Vagina (tissue), 2 donors: ENCODE measurements around the gene SUDS3. TPM values are rescaled to one million over a fixed set of nuclear protein-coding genes. Genes with fewer than 3 reads are reported as not detected.

Source experiments
- DNase-seq, 2 donors: peaks; one replicate each; pipeline ENCODE4 v3.0.0-alpha.2; 2017; ENCODE audit errors: extremely low spot score in 2 of 2
- H3K27ac ChIP-seq: fragments of 200-600 bp; sonication (generic); one replicate; pipeline ENCODE4 v1.5.1; 2019
- H3K27me3 ChIP-seq: fragments of 200-600 bp; sonication (generic); one replicate; pipeline ENCODE4 v1.5.1; 2019
- H3K36me3 ChIP-seq, 2 donors: fragments of 200-600 bp; sonication (generic); one replicate each; pipeline ENCODE4 v1.5.1; 2017 to 2019
- H3K4me1 ChIP-seq: fragments of 200-600 bp; sonication (generic); one replicate; pipeline ENCODE4 v1.5.1; 2019
- H3K4me3 ChIP-seq, 2 donors: fragments of 200-600 bp; sonication (generic); 1 replicate in 1 of 2; 2 replicates in 1 of 2; pipeline ENCODE4 v1.5.1; 2016 to 2019
- H3K9me3 ChIP-seq: fragments of 200-600 bp; sonication (generic); one replicate; pipeline ENCODE4 v1.5.1; 2019
- CTCF ChIP-seq, 3 experiments: fragments of 450-650 bp in 2 of 3; fragments of 200-600 bp in 1 of 3; sonication (generic) in 1 of 3; IDR thresholded peaks; one replicate each; pipeline ENCODE4 v1.5.1; 2017 to 2019; ENCODE audit warnings: antibody characterized with exemption in 3 of 3, mild to moderate bottlenecking in 2 of 3, moderate library complexity in 2 of 3
- POLR2A ChIP-seq, 2 donors: fragments of 450-650 bp; IDR thresholded peaks; one replicate each; pipeline ENCODE4 v1.6.1; 2017; ENCODE audit warnings: antibody characterized with exemption in 2 of 2, mild to moderate bottlenecking in 2 of 2, moderate library complexity in 2 of 2
- POLR2AphosphoS5 ChIP-seq, 2 donors: sonication (generic); formaldehyde crosslinking; IDR thresholded peaks; one replicate each; pipeline ENCODE4 v1.9.0; 2017; ENCODE audit warnings: antibody characterized with exemption in 2 of 2, mild to moderate bottlenecking in 2 of 2, low read depth in 1 of 2; ENCODE audit not compliant: insufficient read depth in 1 of 2
- intact Hi-C: fragments of 100-400 bp; cut with DNase I; formaldehyde crosslinking; loops from one replicate; pipeline ENCODE4 v1.15.1; 2023
- total RNA-seq: library from RNA; depleted of rRNA; stranded (reverse); fragments of >200 nt; gene quantifications from one replicate; pipeline ENCODE4 v1.2.3, GENCODE V29; 2016

Gene SUDS3
- total RNA-seq, 1 donor from 2014 or later: 26.3 TPM

- DNase-seq: no peak
- Histone ChIP-seq H3K4me3 (peak overlapping the region; percentile 68 to 83), H3K4me1 (peaks cover 46% of the 10 kb centered on the region), H3K27ac (peak overlapping the region; percentile 73), H3K9me3 (no peaks in the 10 kb centered on the region), H3K36me3 (no peaks in the 10 kb centered on the region), H3K27me3 (no peaks in the 10 kb centered on the region)
- intact Hi-C loops: loop anchor here (5.0 kb wide), 1 partner anchor 309 kb away; the partner anchor contains the start of gene WSB2
- no peak for TF ChIP-seq POLR2A (IDR thresholded peaks at IDR 0.05)
- no peak for TF ChIP-seq POLR2AphosphoS5 (IDR thresholded peaks at IDR 0.05; ENCODE audit: insufficient read depth in 1 of 2, low read depth in 1 of 2)
- TF ChIP-seq CTCF (IDR thresholded peaks at IDR 0.05): no peak
These were observed 4.8 kb upstream of the SUDS3 start for GRCh38 chr12:118371321-118372282.

- no peaks in the 10 kb centered on the region for H3K36me3 ChIP-seq
- intact Hi-C loops: loop anchor here (5.0 kb wide), 1 partner anchor 311 kb away; the partner anchor contains the start of gene WSB2
- no peaks in the 10 kb centered on the region for H3K27me3 ChIP-seq
- H3K27ac ChIP-seq: peak within 1 kb of the TSS; percentile 84
- peak within 1 kb of the TSS; percentile 68 to 83 for H3K4me3 ChIP-seq
- TF ChIP-seq CTCF (IDR thresholded peaks at IDR 0.05) (no peak), POLR2AphosphoS5 (IDR thresholded peaks at IDR 0.05; ENCODE audit: insufficient read depth in 1 of 2, low read depth in 1 of 2) (peak; percentile 93 to 94), POLR2A (IDR thresholded peaks at IDR 0.05) (peak in 1 of 2 donors; percentile 95)
- DNase-seq: peak; percentile 99
- peaks cover 55% of the 10 kb centered on the region for H3K4me1 ChIP-seq
- no peaks in the 10 kb centered on the region for H3K9me3 ChIP-seq
These were observed 3.5 kb upstream of the SUDS3 start, which contains the start of gene TAOK3 for GRCh38 chr12:118372541-118373495. TSS of gene TAOK3 (minus strand) at chr12:118372907. CDS start at chr12:118255567, 117,340 bp downstream.

- Histone ChIP-seq H3K27ac (peak overlapping the region; percentile 84), H3K4me1 (peaks cover 55% of the 10 kb centered on the region), H3K27me3 (no peaks in the 10 kb centered on the region), H3K4me3 (peak overlapping the region; percentile 51 to 83), H3K9me3 (no peaks in the 10 kb centered on the region), H3K36me3 (no peaks in the 10 kb centered on the region)
- intact Hi-C loops: loop anchor here (5.0 kb wide), 1 partner anchor 311 kb away; the partner anchor contains the start of gene WSB2
- no peak for DNase-seq
- TF ChIP-seq POLR2A (IDR thresholded peaks at IDR 0.05) (no peak), POLR2AphosphoS5 (IDR thresholded peaks at IDR 0.05; ENCODE audit: insufficient read depth in 1 of 2, low read depth in 1 of 2) (no peak), CTCF (IDR thresholded peaks at IDR 0.05) (no peak)
These were observed 2.7 kb upstream of the SUDS3 start for GRCh38 chr12:118373616-118374015.

GRCh38 chr12:118374126-118374725 lies 2.1 kb upstream of the SUDS3 start:
- no peaks in the 10 kb centered on the region for H3K9me3 ChIP-seq
- no peaks in the 10 kb centered on the region for H3K36me3 ChIP-seq
- H3K4me1 ChIP-seq: peaks cover 55% of the 10 kb centered on the region
- H3K4me3 ChIP-seq: no peak overlapping the region
- no peak for DNase-seq
- H3K27me3 ChIP-seq: no peaks in the 10 kb centered on the region
- peak overlapping the region; percentile 84 for H3K27ac ChIP-seq
- intact Hi-C loops: loop anchor here (5.0 kb wide), 1 partner anchor 312 kb away; the partner anchor contains the start of gene WSB2
- TF ChIP-seq POLR2A (IDR thresholded peaks at IDR 0.05) (no peak), CTCF (IDR thresholded peaks at IDR 0.05) (no peak), POLR2AphosphoS5 (IDR thresholded peaks at IDR 0.05; ENCODE audit: insufficient read depth in 1 of 2, low read depth in 1 of 2) (no peak)
